T-cell (primary cell): ENCODE data around the gene ERG. TPM values are rescaled to one million over a fixed set of nuclear protein-coding genes. Genes with fewer than 3 reads are reported as not detected.

Experiments
- ATAC-seq, 4 experiments: fragments of 200-7000 bp in 3 of 4; fragments of 150-1000 bp in 1 of 4; cut with Tn5 transposase; replicated peaks in 1 of 4; 1 replicate in 3 of 4; 2 replicates in 1 of 4; pipeline ENCODE4 v1.10.0; 2021; ENCODE audit warnings: moderate library complexity in 3 of 4, mild to moderate bottlenecking in 2 of 4, moderate number of reproducible peaks in 1 of 4
- CTCF ChIA-PET, 2 donors: fragments of 300-600 bp; sonication (Branson Sonifier 250); formaldehyde crosslinking; loops; one replicate each; lab custom pipeline; 2022; ENCODE audit warnings: antibody characterized with exemption in 2 of 2; lab: Charles Lee
- POLR2A ChIA-PET, 2 donors: fragments of 300-600 bp; sonication (Branson Sonifier 250); formaldehyde crosslinking; loops; one replicate each; lab custom pipeline; 2022; ENCODE audit warnings: antibody characterized with exemption in 2 of 2; lab: Charles Lee
- DNase-seq, 35 experiments: peaks; one replicate each; pipeline versions ENCODE4 v3.0.0 to v3.0.0-alpha.2; 2013 to 2023
- H3K27ac ChIP-seq: one replicate; pipeline ENCODE4 v1.5.1; 2013; ENCODE audit warnings: low read length
- H3K27me3 ChIP-seq, 2 experiments: replicated peaks in 1 of 2; 1 replicate in 1 of 2; 2 replicates in 1 of 2; pipeline versions ENCODE4 v1.6.1 to v1.7.0; 2013; ENCODE audit warnings: low read length in 1 of 2, mixed read lengths in 1 of 2; ENCODE audit not compliant: control insufficient read depth in 2 of 2, insufficient read depth in 2 of 2; ENCODE audit errors: extremely low read depth in 1 of 2
- H3K36me3 ChIP-seq, 2 donors: 1 replicate in 1 of 2; 2 replicates in 1 of 2; pipeline versions ENCODE4 v1.6.1 to v1.7.0; 2013; ENCODE audit warnings: low read length in 1 of 2; ENCODE audit not compliant: control insufficient read depth in 2 of 2, insufficient read depth in 1 of 2; ENCODE audit errors: extremely low read depth in 1 of 2
- H3K4me1 ChIP-seq, 2 experiments: 1 replicate in 1 of 2; 2 replicates in 1 of 2; pipeline versions ENCODE4 v1.6.1 to v1.7.0; 2013; ENCODE audit warnings: low read length in 2 of 2, mixed read lengths in 1 of 2; ENCODE audit not compliant: insufficient read depth in 2 of 2, control insufficient read depth in 1 of 2; ENCODE audit errors: extremely low read depth in 1 of 2
- H3K4me3 ChIP-seq, 2 donors: 1 replicate in 1 of 2; 2 replicates in 1 of 2; pipeline versions ENCODE4 v1.5.1 to v1.7.0; 2013; ENCODE audit warnings: mild to moderate bottlenecking in 2 of 2, low read length in 1 of 2, moderate library complexity in 1 of 2; ENCODE audit not compliant: control insufficient read depth in 1 of 2; ENCODE audit errors: extremely low read depth in 1 of 2
- H3K9me3 ChIP-seq: 2 replicates; pipeline ENCODE4 v1.7.0; 2013
- H3K27ac Mint-ChIP-seq, 2 donors: one replicate each; pipeline ENCODE4 v1.8.0; 2020 to 2021; ENCODE audit warnings: mild to moderate bottlenecking in 2 of 2, mixed read lengths in 2 of 2
- H3K27me3 Mint-ChIP-seq, 2 donors: one replicate each; pipeline ENCODE4 v1.8.0; 2021 to 2022; ENCODE audit warnings: mixed read lengths in 2 of 2
- H3K36me3 Mint-ChIP-seq: one replicate; pipeline ENCODE4 v1.8.0; 2021; ENCODE audit warnings: mixed read lengths
- H3K4me1 Mint-ChIP-seq, 3 donors: one replicate each; pipeline ENCODE4 v1.8.0; 2020 to 2022; ENCODE audit warnings: mixed read lengths in 3 of 3, mild to moderate bottlenecking in 1 of 3
- H3K4me3 Mint-ChIP-seq, 3 donors: one replicate each; pipeline ENCODE4 v1.8.0; 2020 to 2022; ENCODE audit warnings: mild to moderate bottlenecking in 3 of 3, mixed read lengths in 3 of 3, moderate library complexity in 3 of 3
- H3K9me3 Mint-ChIP-seq, 3 donors: one replicate each; pipeline ENCODE4 v1.8.0; 2020 to 2022; ENCODE audit warnings: mixed read lengths in 3 of 3
- WGBS: methylation state at CpG from one replicate; pipeline ENCODE4 v1.1.5; 2013; ENCODE audit warnings: missing lambda C conversion rate; ENCODE audit not compliant: insufficient coverage; 5-methylcytosine and 5-hydroxymethylcytosine counted together
- total RNA-seq, 35 experiments: library from RNA in 6 of 35; stranded (reverse) in 6 of 35; fragments of 120-200 nt in 1 of 35; gene quantifications; one replicate each; pipeline versions ENCODE4 v1.2.1 to v1.2.4 and lab custom pipeline; 2013 to 2026

Gene ERG
- total RNA-seq, 5 donors from 2014 or later (not counting 1 experiment from before 2014, with no cell fraction given): 0.54 to 1.5 (median 0.85) TPM; not detected in 1

GRCh38 chr21:38467911-38468310 is 30.4 kb downstream of the ERG start:
- WGBS: no CpG with 5 or more reads among the region's 4 CpGs
- Mint-ChIP-seq H3K27ac (no peak overlapping the region), H3K9me3 (no peaks in the 10 kb centered on the region), H3K4me1 (no peaks in the 10 kb centered on the region), H3K27me3 (peaks cover 15 to 28% of the 10 kb centered on the region in 2 donors), H3K4me3 (no peak overlapping the region), H3K36me3 (no peaks in the 10 kb centered on the region)
- ChIA-PET CTCF (no interaction called here), POLR2A (no interaction called here)
- Histone ChIP-seq H3K9me3 (no peaks in the 10 kb centered on the region), H3K27me3 (peaks cover 0 to 8% of the 10 kb centered on the region in 2 experiments), H3K4me1 (no peaks in the 10 kb centered on the region), H3K4me3 (no peak overlapping the region), H3K27ac (no peak overlapping the region), H3K36me3 (no peaks in the 10 kb centered on the region)
- no peak for DNase-seq
- no peak for ATAC-seq

- ChIA-PET CTCF (no interaction called here), POLR2A (interaction anchor here in 1 of 2 donors (0.6 kb wide), 1 partner anchor 313 kb away, joined by 3 read pairs; no protein-coding TSS in a partner anchor)
- 17% methylated on average over 3 of the region's 4 CpGs for WGBS
- H3K36me3 ChIP-seq: no peaks in the 10 kb centered on the region
- H3K27ac ChIP-seq: no peak overlapping the region
- Mint-ChIP-seq H3K4me3 (no peak overlapping the region), H3K27me3 (peaks cover 14 to 28% of the 10 kb centered on the region in 2 donors), H3K9me3 (no peaks in the 10 kb centered on the region), H3K36me3 (no peaks in the 10 kb centered on the region), H3K4me1 (no peaks in the 10 kb centered on the region), H3K27ac (no peak overlapping the region)
- H3K4me3 ChIP-seq: no peak overlapping the region
- no peak for DNase-seq
- no peaks in the 10 kb centered on the region for H3K4me1 ChIP-seq
- ATAC-seq: no peak
- no peaks in the 10 kb centered on the region for H3K9me3 ChIP-seq
- H3K27me3 ChIP-seq: peaks cover 0 to 3% of the 10 kb centered on the region in 2 experiments
Measured at GRCh38 chr21:38467374-38467773, 30.9 kb downstream of the ERG start.

- ChIA-PET CTCF (no interaction called here), POLR2A (no interaction called here)
- Mint-ChIP-seq H3K27ac (no peak overlapping the region), H3K36me3 (no peaks in the 10 kb centered on the region), H3K4me3 (no peak overlapping the region), H3K27me3 (peaks cover 6 to 13% of the 10 kb centered on the region in 2 donors), H3K9me3 (no peaks in the 10 kb centered on the region), H3K4me1 (no peaks in the 10 kb centered on the region)
- 70% methylated on average over 2 of the region's 6 CpGs for WGBS
- no peaks in the 10 kb centered on the region for H3K4me1 ChIP-seq
- H3K4me3 ChIP-seq: no peak overlapping the region
- H3K27me3 ChIP-seq: peaks cover 0 to 4% of the 10 kb centered on the region in 2 experiments
- no peak for DNase-seq
- H3K27ac ChIP-seq: no peak overlapping the region
- no peak for ATAC-seq
- H3K36me3 ChIP-seq: no peaks in the 10 kb centered on the region
- no peaks in the 10 kb centered on the region for H3K9me3 ChIP-seq
Measured at GRCh38 chr21:38460171-38460742, 38.0 kb downstream of the ERG start.

- Histone ChIP-seq H3K27me3 (peaks cover 0 to 4% of the 10 kb centered on the region in 2 experiments), H3K4me1 (no peaks in the 10 kb centered on the region), H3K27ac (no peak overlapping the region), H3K4me3 (no peak overlapping the region), H3K36me3 (no peaks in the 10 kb centered on the region), H3K9me3 (no peaks in the 10 kb centered on the region)
- Mint-ChIP-seq H3K36me3 (no peaks in the 10 kb centered on the region), H3K27me3 (peaks cover 0 to 6% of the 10 kb centered on the region in 2 donors), H3K4me1 (no peaks in the 10 kb centered on the region), H3K9me3 (no peaks in the 10 kb centered on the region), H3K4me3 (no peak overlapping the region), H3K27ac (no peak overlapping the region)
- ChIA-PET POLR2A (no interaction called here), CTCF (no interaction called here)
- DNase-seq: no peak
- no CpG with 5 or more reads among the region's 1 CpG for WGBS
- ATAC-seq: no peak
Measured at GRCh38 chr21:38459490-38459889, 38.8 kb downstream of the ERG start.

- ATAC-seq: no peak
- H3K9me3 Mint-ChIP-seq: no peaks in the 10 kb centered on the region
- ChIA-PET POLR2A (no interaction called here), CTCF (no interaction called here)
- H3K36me3 Mint-ChIP-seq: no peaks in the 10 kb centered on the region
- Histone ChIP-seq H3K9me3 (no peaks in the 10 kb centered on the region), H3K4me1 (no peaks in the 10 kb centered on the region), H3K27ac (no peak overlapping the region), H3K4me3 (no peak overlapping the region), H3K36me3 (no peaks in the 10 kb centered on the region), H3K27me3 (peaks cover 0 to 3% of the 10 kb centered on the region in 2 experiments)
- no peak for DNase-seq
- no peak overlapping the region for H3K4me3 Mint-ChIP-seq
- no peak overlapping the region for H3K27ac Mint-ChIP-seq
- no peaks in the 10 kb centered on the region for H3K4me1 Mint-ChIP-seq
- WGBS: 95% methylated on average over 3 of the region's 4 CpGs
- peaks cover 0 to 7% of the 10 kb centered on the region in 2 donors for H3K27me3 Mint-ChIP-seq
Measured at GRCh38 chr21:38455403-38455802, 42.9 kb downstream of the ERG start.

- ChIA-PET CTCF (no interaction called here), POLR2A (no interaction called here)
- Histone ChIP-seq H3K27ac (no peak overlapping the region), H3K4me3 (no peak overlapping the region), H3K36me3 (no peaks in the 10 kb centered on the region), H3K9me3 (no peaks in the 10 kb centered on the region), H3K4me1 (no peaks in the 10 kb centered on the region), H3K27me3 (peaks cover 0 to 3% of the 10 kb centered on the region in 2 experiments)
- no peak for ATAC-seq
- Mint-ChIP-seq H3K9me3 (no peaks in the 10 kb centered on the region), H3K36me3 (no peaks in the 10 kb centered on the region), H3K4me1 (no peaks in the 10 kb centered on the region), H3K4me3 (no peak overlapping the region), H3K27me3 (peaks cover 0 to 7% of the 10 kb centered on the region in 2 donors), H3K27ac (no peak overlapping the region)
- DNase-seq: no peak
- WGBS: no CpG with 5 or more reads among the region's 2 CpGs
Measured at GRCh38 chr21:38454702-38455101, 43.6 kb downstream of the ERG start.
